ENCODE measurements around the gene SYDE1.

- TF ChIP-seq, protein P1, sequence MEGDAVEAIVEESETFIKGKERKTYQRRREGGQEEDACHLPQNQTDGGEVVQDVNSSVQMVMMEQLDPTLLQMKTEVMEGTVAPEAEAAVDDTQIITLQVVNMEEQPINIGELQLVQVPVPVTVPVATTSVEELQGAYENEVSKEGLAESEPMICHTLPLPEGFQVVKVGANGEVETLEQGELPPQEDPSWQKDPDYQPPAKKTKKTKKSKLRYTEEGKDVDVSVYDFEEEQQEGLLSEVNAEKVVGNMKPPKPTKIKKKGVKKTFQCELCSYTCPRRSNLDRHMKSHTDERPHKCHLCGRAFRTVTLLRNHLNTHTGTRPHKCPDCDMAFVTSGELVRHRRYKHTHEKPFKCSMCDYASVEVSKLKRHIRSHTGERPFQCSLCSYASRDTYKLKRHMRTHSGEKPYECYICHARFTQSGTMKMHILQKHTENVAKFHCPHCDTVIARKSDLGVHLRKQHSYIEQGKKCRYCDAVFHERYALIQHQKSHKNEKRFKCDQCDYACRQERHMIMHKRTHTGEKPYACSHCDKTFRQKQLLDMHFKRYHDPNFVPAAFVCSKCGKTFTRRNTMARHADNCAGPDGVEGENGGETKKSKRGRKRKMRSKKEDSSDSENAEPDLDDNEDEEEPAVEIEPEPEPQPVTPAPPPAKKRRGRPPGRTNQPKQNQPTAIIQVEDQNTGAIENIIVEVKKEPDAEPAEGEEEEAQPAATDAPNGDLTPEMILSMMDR (conservative IDR thresholded peaks at IDR 0.05; ENCODE audit: low read depth, low read length), result peak; percentile 68
- TF ChIP-seq MAFK (IDR thresholded peaks at IDR 0.05; ENCODE audit: low read depth, low read length) (no peak), BHLHE40 (IDR thresholded peaks at IDR 0.05; ENCODE audit: low read depth, low read length) (no peak), POLR2A (IDR thresholded peaks at IDR 0.05; ENCODE audit: low read depth, low read length) (no peak), SMC3 (IDR thresholded peaks at IDR 0.05; ENCODE audit: low read depth, low read length) (peak; percentile 34; the same call in 1 of the 2 replicates), MXI1 (IDR thresholded peaks at IDR 0.05; ENCODE audit: borderline replicate concordance, low read depth, low read length) (no peak), RFX5 (IDR thresholded peaks at IDR 0.05; ENCODE audit: low read depth, low read length) (no peak), NFE2L2 (IDR thresholded peaks at IDR 0.05; ENCODE audit: low read depth, low read length) (no peak)
Observed at GRCh38 chr19:15101479-15102082, 5.6 kb upstream of the SYDE1 start.

Data from IMR-90 (cell line).